ENCODE measurements around the gene MAP3K19. TPM values are rescaled to one million over a fixed set of nuclear protein-coding genes. Genes with fewer than 3 reads are reported as not detected.
A peak's percentile ranks its signal among the peaks of the same experiment; 100 is the strongest.

The MAP3K19 gene
- total RNA-seq, 2 donors from 2014 or later: not detected

GRCh38 chr2:135074216-135074615 lies 27.0 kb upstream of the MAP3K19 start:
- H3K27ac ChIP-seq: no peak overlapping the region
- no peak for TF ChIP-seq CTCF (IDR thresholded peaks at IDR 0.05)
- no peak for ATAC-seq (ENCODE audit: insufficient number of reproducible peaks, low FRiP score, low read depth)

GRCh38 chr2:135072125-135072997 lies 25.1 kb upstream of the MAP3K19 start:
- Histone ChIP-seq H3K4me1 (ENCODE audit: control insufficient read depth in 1 of 2, low read depth in 2 of 2) (peaks cover 0 to 11% of the 10 kb centered on the region in 2 donors), H3K9me3 (no peaks in the 10 kb centered on the region), H3K27me3 (replicated peaks; ENCODE audit: insufficient read depth) (no peaks in the 10 kb centered on the region), H3K36me3 (no peaks in the 10 kb centered on the region), H3K27ac (no peak overlapping the region), H3K4me3 (no peak overlapping the region)
- ATAC-seq (ENCODE audit: insufficient number of reproducible peaks, low FRiP score, low read depth): no peak
- DNase-seq (ENCODE audit: low spot score): no peak
- TF ChIP-seq CTCF (IDR thresholded peaks at IDR 0.05): no peak

More at GRCh38 chr2:135074216-135074615, 27.0 kb upstream of the MAP3K19 start:
- no peak overlapping the region for H3K4me3 ChIP-seq
- no peaks in the 10 kb centered on the region for H3K36me3 ChIP-seq
- no peaks in the 10 kb centered on the region for H3K27me3 ChIP-seq (replicated peaks; ENCODE audit: insufficient read depth)
- peaks cover 0 to 10% of the 10 kb centered on the region in 2 donors for H3K4me1 ChIP-seq (ENCODE audit: control insufficient read depth in 1 of 2, low read depth in 2 of 2)
- DNase-seq (ENCODE audit: low spot score): no peak
- no peaks in the 10 kb centered on the region for H3K9me3 ChIP-seq

- Histone ChIP-seq H3K9me3 (no peaks in the 10 kb centered on the region), H3K27ac (peak overlapping the region in 1 of 2 donors; percentile 37), H3K27me3 (replicated peaks; ENCODE audit: insufficient read depth) (no peaks in the 10 kb centered on the region), H3K4me3 (no peak overlapping the region), H3K4me1 (ENCODE audit: control insufficient read depth in 1 of 2, low read depth in 2 of 2) (peaks cover 24% of the 10 kb centered on the region in 2 donors), H3K36me3 (no peaks in the 10 kb centered on the region)
- ATAC-seq (ENCODE audit: insufficient number of reproducible peaks, low FRiP score, low read depth): no peak
- DNase-seq (ENCODE audit: low spot score): no peak
- TF ChIP-seq CTCF (IDR thresholded peaks at IDR 0.05): no peak
These were observed 19.5 kb upstream of the MAP3K19 start for GRCh38 chr2:135066710-135067109.

- Histone ChIP-seq H3K4me3 (no peak overlapping the region), H3K27me3 (replicated peaks; ENCODE audit: insufficient read depth) (no peaks in the 10 kb centered on the region), H3K27ac (peak overlapping the region in 1 of 2 donors; percentile 36), H3K4me1 (ENCODE audit: control insufficient read depth in 1 of 2, low read depth in 2 of 2) (peaks cover 24% of the 10 kb centered on the region in 2 donors), H3K36me3 (peaks cover 2% of the 10 kb centered on the region), H3K9me3 (no peaks in the 10 kb centered on the region)
- ATAC-seq (ENCODE audit: insufficient number of reproducible peaks, low FRiP score, low read depth): no peak
- no peak for DNase-seq (ENCODE audit: low spot score)
- TF ChIP-seq CTCF (IDR thresholded peaks at IDR 0.05): no peak
These were observed 16.9 kb upstream of the MAP3K19 start for GRCh38 chr2:135064149-135064548.

GRCh38 chr2:135063210-135063609 lies 16.0 kb upstream of the MAP3K19 start:
- H3K4me1 ChIP-seq (ENCODE audit: control insufficient read depth in 1 of 2, low read depth in 2 of 2): peaks cover 24 to 27% of the 10 kb centered on the region in 2 donors
- no peaks in the 10 kb centered on the region for H3K9me3 ChIP-seq
- DNase-seq (ENCODE audit: low spot score) (no peak), ATAC-seq (ENCODE audit: insufficient number of reproducible peaks, low FRiP score, low read depth) (no peak)
- H3K36me3 ChIP-seq: peaks cover 2% of the 10 kb centered on the region
- TF ChIP-seq CTCF (IDR thresholded peaks at IDR 0.05): no peak
- H3K27ac ChIP-seq: peak overlapping the region in 1 of 2 donors; percentile 36
- peak overlapping the region; percentile 7 for H3K4me3 ChIP-seq
- no peaks in the 10 kb centered on the region for H3K27me3 ChIP-seq (replicated peaks; ENCODE audit: insufficient read depth)
